H9 (cell line): ENCODE data around the gene THBS2. TPM values are rescaled to one million over a fixed set of nuclear protein-coding genes. Genes with fewer than 3 reads are reported as not detected.

ENCODE experiments used
- DNase-seq: peaks from one replicate; pipeline ENCODE4 v3.0.0-alpha.2; 2017
- H2AFZ ChIP-seq: one replicate; pipeline ENCODE4 v1.6.1; 2013; ENCODE audit warnings: mild to moderate bottlenecking, low read length, control low read depth, moderate library complexity
- H2AK5ac ChIP-seq: 2 replicates; pipeline ENCODE4 v1.6.1; 2013; ENCODE audit warnings: low read length, control low read depth, mixed read lengths; ENCODE audit not compliant: insufficient read length
- H2BK120ac ChIP-seq: one replicate; pipeline ENCODE4 v1.6.1; 2013; ENCODE audit warnings: low read depth, mild to moderate bottlenecking, low read length, control low read depth, inconsistent platforms; ENCODE audit not compliant: poor library complexity, severe bottlenecking
- H2BK12ac ChIP-seq: 2 replicates; pipeline ENCODE4 v1.6.1; 2013; ENCODE audit warnings: low read length, control low read depth, mixed read lengths, low read depth; ENCODE audit not compliant: insufficient read length
- H2BK15ac ChIP-seq: 2 replicates; pipeline ENCODE4 v1.6.1; 2013; ENCODE audit warnings: low read depth, low read length, control low read depth
- H2BK20ac ChIP-seq: one replicate; pipeline ENCODE4 v1.6.1; 2013; ENCODE audit warnings: low read depth, mild to moderate bottlenecking, low read length, control low read depth, inconsistent platforms; ENCODE audit not compliant: poor library complexity, severe bottlenecking
- H2BK5ac ChIP-seq: 2 replicates; pipeline ENCODE4 v1.6.1; 2013; ENCODE audit warnings: low read length, control low read depth, mixed read lengths; ENCODE audit not compliant: insufficient read length
- H3K14ac ChIP-seq: 2 replicates; pipeline ENCODE4 v1.6.1; 2013; ENCODE audit warnings: low read length, control low read depth; ENCODE audit not compliant: insufficient read depth
- H3K18ac ChIP-seq: 2 replicates; pipeline ENCODE4 v1.6.1; 2013; ENCODE audit warnings: low read depth, mild to moderate bottlenecking, mixed read lengths, low read length, control low read depth; ENCODE audit not compliant: insufficient read length
- H3K23ac ChIP-seq: 2 replicates; pipeline ENCODE4 v1.6.1; 2013; ENCODE audit warnings: low read length, control low read depth, mixed read lengths, low read depth; ENCODE audit not compliant: insufficient read length
- H3K23me2 ChIP-seq: 2 replicates; pipeline ENCODE4 v1.6.1; 2013; ENCODE audit warnings: low read depth, mild to moderate bottlenecking, mixed read lengths, low read length, control low read depth; ENCODE audit not compliant: insufficient read length, poor library complexity, severe bottlenecking
- H3K27ac ChIP-seq: 2 replicates; pipeline ENCODE4 v1.5.1; 2013; ENCODE audit warnings: low read length, control low read depth, mixed read lengths, low read depth; ENCODE audit not compliant: insufficient read length
- H3K27me3 ChIP-seq: 2 replicates; pipeline ENCODE4 v1.6.1; 2013; ENCODE audit warnings: low read length, control low read depth, inconsistent platforms; ENCODE audit not compliant: insufficient read depth
- H3K4ac ChIP-seq: 2 replicates; pipeline ENCODE4 v1.6.1; 2013; ENCODE audit warnings: low read depth, mild to moderate bottlenecking, control low read depth, inconsistent platforms, low read length, moderate library complexity
- H3K4me1 ChIP-seq: 2 replicates; pipeline ENCODE4 v1.6.1; 2013; ENCODE audit warnings: low read length, control low read depth, inconsistent platforms; ENCODE audit not compliant: insufficient read depth
- H3K4me2 ChIP-seq: 2 replicates; pipeline ENCODE4 v1.6.1; 2013; ENCODE audit warnings: low read length, control low read depth, mixed read lengths; ENCODE audit not compliant: insufficient read length, insufficient read depth
- H3K56ac ChIP-seq: 2 replicates; pipeline ENCODE4 v1.6.1; 2013; ENCODE audit warnings: low read depth, mild to moderate bottlenecking, mixed read lengths, low read length, control low read depth; ENCODE audit not compliant: insufficient read length
- H3K79me1 ChIP-seq: 2 replicates; pipeline ENCODE4 v1.6.1; 2013; ENCODE audit warnings: low read depth, mild to moderate bottlenecking, moderate library complexity, low read length, control low read depth, inconsistent platforms; ENCODE audit not compliant: insufficient read depth, poor library complexity, severe bottlenecking
- H3K79me2 ChIP-seq: 2 replicates; pipeline ENCODE4 v1.6.1; 2013; ENCODE audit warnings: low read length, control low read depth, inconsistent platforms; ENCODE audit not compliant: insufficient read depth
- H3K9ac ChIP-seq: 2 replicates; pipeline ENCODE4 v1.6.1; 2013; ENCODE audit warnings: low read length, control low read depth, mixed read lengths; ENCODE audit not compliant: insufficient read length; ENCODE audit errors: extremely low read depth
- H3K9me3 ChIP-seq: one replicate; pipeline ENCODE4 v1.6.1; 2013; ENCODE audit warnings: low read depth, low read length, inconsistent platforms; ENCODE audit not compliant: control insufficient read depth
- H3T11ph ChIP-seq: one replicate; pipeline ENCODE4 v1.6.1; 2013; ENCODE audit warnings: mild to moderate bottlenecking, low read length, control low read depth, inconsistent platforms
- H4K20me1 ChIP-seq: one replicate; pipeline ENCODE4 v1.6.1; 2013; ENCODE audit not compliant: control insufficient read depth, insufficient read length, insufficient read depth
- H4K5ac ChIP-seq: 2 replicates; pipeline ENCODE4 v1.6.1; 2013; ENCODE audit warnings: low read depth, mild to moderate bottlenecking, mixed read lengths, low read length, control low read depth; ENCODE audit not compliant: insufficient read length
- H4K8ac ChIP-seq: replicated peaks from 2 replicates; pipeline ENCODE4 v1.6.1; 2013; ENCODE audit warnings: low read length, control low read depth, mixed read lengths, low read depth; ENCODE audit not compliant: insufficient read length
- H4K91ac ChIP-seq: 2 replicates; pipeline ENCODE4 v1.6.1; 2013; ENCODE audit warnings: low read depth, mild to moderate bottlenecking, moderate library complexity, mixed read lengths, low read length, control low read depth; ENCODE audit not compliant: insufficient read length
- H3K27ac Mint-ChIP-seq, 3 experiments: 2 replicates in 2 of 3; 3 replicates in 1 of 3; pipeline ENCODE4 v1.8.0; 2020 to 2021; ENCODE audit warnings: mixed read lengths in 3 of 3, mild to moderate bottlenecking in 1 of 3, moderate library complexity in 1 of 3
- H3K27me3 Mint-ChIP-seq: 2 replicates; pipeline ENCODE4 v1.8.0; 2021; ENCODE audit warnings: low read depth, mild to moderate bottlenecking, moderate library complexity, mixed read lengths
- H3K36me3 Mint-ChIP-seq, 3 experiments: 2 replicates in 2 of 3; 3 replicates in 1 of 3; pipeline ENCODE4 v1.8.0; 2020 to 2021; ENCODE audit warnings: low read depth in 3 of 3, mixed read lengths in 3 of 3; ENCODE audit not compliant: insufficient read depth in 1 of 3
- H3K4me1 Mint-ChIP-seq, 2 experiments: 2 replicates each; pipeline ENCODE4 v1.8.0; 2020; ENCODE audit warnings: mixed read lengths in 2 of 2
- H3K4me3 Mint-ChIP-seq, 2 experiments: 2 replicates in 1 of 2; 3 replicates in 1 of 2; pipeline ENCODE4 v1.8.0; 2020 to 2021; ENCODE audit warnings: mild to moderate bottlenecking in 2 of 2, mixed read lengths in 2 of 2, moderate library complexity in 1 of 2
- H3K9me3 Mint-ChIP-seq, 2 experiments: 2 replicates in 1 of 2; 3 replicates in 1 of 2; pipeline ENCODE4 v1.8.0; 2020; ENCODE audit warnings: mild to moderate bottlenecking in 2 of 2, mixed read lengths in 2 of 2, moderate library complexity in 1 of 2
- CTCF ChIP-seq: fragments of 200-600 bp; sonication (generic); conservative IDR thresholded peaks from 3 replicates; pipeline ENCODE4 v1.8.0; 2021; ENCODE audit warnings: antibody characterized with exemption, mild to moderate bottlenecking
- WGBS: extraction: QIAGEN DNeasy Blood & Tissue Kit; methylation state at CpG from one replicate; pipeline ENCODE4 v1.1.7; 2013; ENCODE audit warnings: missing lambda C conversion rate, low lambda C conversion rate, mixed read lengths; ENCODE audit not compliant: insufficient read length; ENCODE audit errors: extremely low coverage; 5-methylcytosine and 5-hydroxymethylcytosine counted together
- total RNA-seq: library from RNA; stranded (reverse); gene quantifications from 2 replicates; pipeline ENCODE4 v1.2.1, GENCODE V29; 2021

THBS2 gene
- total RNA-seq, 1 experiment from 2014 or later, result 14.7 TPM

DNA sequence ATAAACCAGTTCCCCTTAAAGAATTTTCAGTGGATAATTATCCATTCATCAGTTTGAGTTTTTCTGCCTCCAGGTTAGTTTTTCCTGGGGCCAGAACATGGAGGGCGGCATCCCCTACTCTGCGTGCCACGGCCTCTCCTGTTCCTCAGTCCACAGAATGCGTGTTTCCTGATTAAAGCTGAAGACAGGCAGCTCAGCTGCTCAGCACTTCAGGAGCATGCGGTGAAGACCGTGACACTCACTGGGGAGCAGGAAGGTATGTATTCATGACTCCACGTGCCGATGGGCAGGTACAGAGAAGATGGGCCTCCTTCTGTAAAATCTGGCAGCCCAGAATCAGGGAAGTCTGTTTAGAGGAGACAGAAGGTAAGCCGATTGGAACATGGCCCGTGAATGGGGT is 2.0 kb upstream of the THBS2 start:
- Histone ChIP-seq H3K27ac (no peak overlapping the region), H3K14ac (no peak overlapping the region), H3K4me2 (no peak overlapping the region), H2BK12ac (no peak overlapping the region), H2BK20ac (no peak overlapping the region), H4K91ac (no peak overlapping the region), H3K56ac (no peak overlapping the region), H3K27me3 (no peaks in the 10 kb centered on the region; the same call in 1 of the 2 replicates), H2AK5ac (no peak overlapping the region), H3K18ac (no peak overlapping the region), H3K4ac (no peak overlapping the region), H2BK120ac (no peak overlapping the region), H2AFZ (no peak overlapping the region), H4K8ac (no peak overlapping the region), H3T11ph (no peak overlapping the region), H3K79me2 (no peaks in the 10 kb centered on the region), H3K79me1 (no peaks in the 10 kb centered on the region), H3K23me2 (peaks cover 16% of the 10 kb centered on the region), H2BK5ac (no peak overlapping the region), H3K23ac (no peak overlapping the region), H4K20me1 (no peaks in the 10 kb centered on the region), H3K9ac (no peak overlapping the region), H4K5ac (no peak overlapping the region), H3K9me3 (no peaks in the 10 kb centered on the region), H3K4me1 (peaks cover 8% of the 10 kb centered on the region; the same call in 1 of the 2 replicates), H2BK15ac (no peak overlapping the region)
- DNase-seq, result no peak
- no peak for TF ChIP-seq CTCF
- Mint-ChIP-seq H3K9me3 (peaks cover 8 to 9% of the 10 kb centered on the region in 2 experiments; a peak in 3 of 5 replicates), H3K27ac (no peak overlapping the region), H3K27me3 (peaks cover 51% of the 10 kb centered on the region), H3K4me1 (peaks cover 52% of the 10 kb centered on the region in 2 experiments), H3K36me3 (peaks cover 0 to 9% (median 0%) of the 10 kb centered on the region in 3 experiments; a peak in 3 of 7 replicates), H3K4me3 (no peak overlapping the region)
- WGBS, result no CpG with 5 or more reads among the region's 10 CpGs
